PC-9 (cell line): ENCODE measurements around the gene DVL1. TPM values are rescaled to one million over a fixed set of nuclear protein-coding genes. Genes with fewer than 3 reads are reported as not detected.

Experiments
- BruUV-seq: library from RNA; stranded (reverse); fragments of 400-500 nt; replicated peaks from 2 replicates; lab custom pipeline; 2021; lab: Mats Ljungman, UMichigan
- CTCF ChIA-PET: fragments of 300-600 bp; sonication (Branson Sonifier 250); formaldehyde crosslinking; loops from one replicate; lab custom pipeline; 2022; ENCODE audit warnings: antibody characterized with exemption; lab: Charles Lee
- POLR2A ChIA-PET: fragments of 300-600 bp; sonication (Branson Sonifier 250); formaldehyde crosslinking; loops from one replicate; lab custom pipeline; 2022; ENCODE audit warnings: antibody characterized with exemption; ENCODE audit not compliant: unreplicated experiment; lab: Charles Lee
- DNase-seq, 2 experiments: peaks; one replicate each; pipeline versions ENCODE4 v3.0.0 to v3.0.0-alpha.2; 2015 to 2022; ENCODE audit warnings: mixed read lengths in 1 of 2
- H2AFZ ChIP-seq: fragments of 200-600 bp; sonication (generic); 2 replicates; pipeline ENCODE4 v1.8.1; 2017; ENCODE audit warnings: antibody characterized with exemption
- H3F3A ChIP-seq: fragments of 200-600 bp; sonication (generic); 2 replicates; pipeline ENCODE4 v1.8.1; 2017; ENCODE audit warnings: antibody characterized with exemption, mild to moderate bottlenecking, low read depth; ENCODE audit not compliant: insufficient read depth
- H3K27ac ChIP-seq: fragments of 200-600 bp; sonication (generic); 2 replicates; pipeline ENCODE4 v1.6.1; 2016; ENCODE audit warnings: mixed run types
- H3K27me3 ChIP-seq: fragments of 200-600 bp; sonication (generic); 2 replicates; pipeline ENCODE4 v1.6.1; 2016; ENCODE audit warnings: low read depth, mixed run types; ENCODE audit not compliant: insufficient read depth
- H3K36me3 ChIP-seq: fragments of 200-600 bp; sonication (generic); 2 replicates; pipeline ENCODE4 v1.6.1; 2016; ENCODE audit warnings: low read depth, mixed run types
- H3K4me1 ChIP-seq: fragments of 200-600 bp; sonication (generic); replicated peaks from 2 replicates; pipeline ENCODE4 v1.6.1; 2016; ENCODE audit warnings: mixed run types; ENCODE audit not compliant: insufficient read depth
- H3K4me2 ChIP-seq: fragments of 200-600 bp; sonication (generic); 2 replicates; pipeline ENCODE4 v1.6.1; 2017; ENCODE audit warnings: mixed run types
- H3K4me3 ChIP-seq: fragments of 200-600 bp; sonication (generic); 2 replicates; pipeline ENCODE4 v1.6.1; 2016; ENCODE audit warnings: mixed run types
- H3K79me2 ChIP-seq: fragments of 200-600 bp; sonication (generic); 2 replicates; pipeline ENCODE4 v1.6.1; 2017; ENCODE audit warnings: low read depth, mixed run types
- H3K9me2 ChIP-seq: fragments of 200-600 bp; sonication (generic); 2 replicates; pipeline ENCODE4 v1.8.1; 2017; ENCODE audit warnings: mild to moderate bottlenecking; ENCODE audit not compliant: insufficient read depth
- H3K9me3 ChIP-seq: fragments of 200-600 bp; sonication (generic); 2 replicates; pipeline ENCODE4 v1.8.1; 2016; ENCODE audit warnings: low read depth; ENCODE audit not compliant: insufficient read depth
- H4K20me1 ChIP-seq: fragments of 200-600 bp; sonication (generic); 2 replicates; pipeline ENCODE4 v1.8.1; 2017; ENCODE audit not compliant: insufficient read depth
- EZH2 ChIP-seq: fragments of 200-600 bp; sonication (generic); IDR thresholded peaks from 2 replicates; pipeline ENCODE4 v1.8.0; 2017; ENCODE audit warnings: antibody characterized with exemption, low read depth
- intact Hi-C: fragments of 100-400 bp; cut with micrococcal nuclease; formaldehyde crosslinking; loops from one replicate; pipeline ENCODE4 v1.10.0; 2022; ENCODE audit not compliant: unreplicated experiment
- total RNA-seq: library from RNA; stranded (reverse); gene quantifications from 2 replicates; pipeline ENCODE4 v1.2.3, GENCODE V29; 2021
- TF ChIP-seq, protein P1 (sequence below): fragments of 200-600 bp; sonication (generic); conservative IDR thresholded peaks from 2 replicates; pipeline ENCODE4 v1.6.1; 2017; ENCODE audit warnings: mixed run types, antibody characterized with exemption, mild to moderate bottlenecking, moderate library complexity

DVL1 gene
- total RNA-seq, 1 experiment from 2014 or later = 95.8 TPM

DNA sequence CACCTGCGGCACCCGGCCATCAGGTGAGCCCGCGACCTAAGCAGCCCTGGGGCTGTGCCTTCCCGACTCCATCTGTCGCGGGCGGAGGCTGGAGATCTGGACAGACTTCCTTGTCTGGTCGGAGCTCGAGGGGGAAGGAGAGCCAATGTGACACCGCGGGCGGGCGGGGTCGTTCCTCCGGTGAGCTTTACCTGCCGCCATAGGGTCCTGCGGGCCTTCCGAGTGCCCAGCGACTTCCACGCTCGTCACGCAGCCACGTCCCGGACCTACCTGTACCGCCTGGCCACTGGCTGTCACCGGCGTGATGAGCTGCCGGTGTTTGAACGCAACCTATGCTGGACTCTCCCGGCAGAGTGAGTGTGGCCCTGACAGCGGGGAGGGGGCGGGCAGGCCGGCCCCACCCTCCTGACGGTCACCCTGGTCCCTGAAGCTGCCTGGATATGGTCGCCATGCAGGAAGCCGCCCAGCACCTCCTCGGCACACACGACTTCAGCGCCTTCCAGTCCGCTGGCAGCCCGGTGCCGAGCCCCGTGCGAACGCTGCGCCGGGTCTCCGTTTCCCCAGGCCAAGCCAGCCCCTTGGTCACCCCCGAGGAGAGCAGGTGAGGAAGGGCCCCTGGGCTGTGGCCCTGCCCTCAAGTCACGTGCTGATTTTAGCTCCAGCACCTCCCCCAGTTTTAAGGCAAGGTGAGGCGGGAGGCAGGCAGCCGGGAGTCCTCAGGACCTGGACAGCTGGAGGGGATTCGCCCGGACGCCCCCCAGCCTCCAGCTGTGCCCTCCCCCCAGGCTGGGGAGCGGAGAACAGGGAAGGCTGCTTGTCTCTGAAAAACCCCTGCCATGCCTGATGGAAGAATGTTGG, 39.7 kb downstream of the DVL1 start:
- intact Hi-C loops = loop anchor here (1.0 to 10.0 kb wide), 3 partner anchors 35 to 305 kb away; partner anchors contain the start of gene HES4
- Histone ChIP-seq H3K9me3 (no peaks in the 10 kb centered on the region), H3K4me2 (peak overlapping the region; percentile 89), H3K36me3 (no peaks in the 10 kb centered on the region), H3K27ac (no peak overlapping the region), H3K4me1 (peaks cover 35% of the 10 kb centered on the region), H2AFZ (peak overlapping the region; percentile 89; the same call in 1 of the 2 replicates), H3K4me3 (peak overlapping the region; percentile 81), H3K79me2 (peaks cover 21% of the 10 kb centered on the region; the same call in 1 of the 2 replicates), H3F3A (peaks cover 29% of the 10 kb centered on the region; the same call in 1 of the 2 replicates), H4K20me1 (peaks cover 32% of the 10 kb centered on the region), H3K27me3 (no peaks in the 10 kb centered on the region), H3K9me2 (no peaks in the 10 kb centered on the region)
- ChIA-PET POLR2A (interaction anchor here (0.5 to 0.8 kb wide), 2 partner anchors 18 to 121 kb away, joined by 3 to 16 read pairs; no protein-coding TSS in a partner anchor), CTCF (interaction anchor here (0.6 kb wide), 1 partner anchor 72 kb away, joined by 3 read pairs; no protein-coding TSS in a partner anchor)
- TSS peak; percentile 40 for BruUV-seq
- TF ChIP-seq EZH2 = no peak
- TF ChIP-seq, protein P1, sequence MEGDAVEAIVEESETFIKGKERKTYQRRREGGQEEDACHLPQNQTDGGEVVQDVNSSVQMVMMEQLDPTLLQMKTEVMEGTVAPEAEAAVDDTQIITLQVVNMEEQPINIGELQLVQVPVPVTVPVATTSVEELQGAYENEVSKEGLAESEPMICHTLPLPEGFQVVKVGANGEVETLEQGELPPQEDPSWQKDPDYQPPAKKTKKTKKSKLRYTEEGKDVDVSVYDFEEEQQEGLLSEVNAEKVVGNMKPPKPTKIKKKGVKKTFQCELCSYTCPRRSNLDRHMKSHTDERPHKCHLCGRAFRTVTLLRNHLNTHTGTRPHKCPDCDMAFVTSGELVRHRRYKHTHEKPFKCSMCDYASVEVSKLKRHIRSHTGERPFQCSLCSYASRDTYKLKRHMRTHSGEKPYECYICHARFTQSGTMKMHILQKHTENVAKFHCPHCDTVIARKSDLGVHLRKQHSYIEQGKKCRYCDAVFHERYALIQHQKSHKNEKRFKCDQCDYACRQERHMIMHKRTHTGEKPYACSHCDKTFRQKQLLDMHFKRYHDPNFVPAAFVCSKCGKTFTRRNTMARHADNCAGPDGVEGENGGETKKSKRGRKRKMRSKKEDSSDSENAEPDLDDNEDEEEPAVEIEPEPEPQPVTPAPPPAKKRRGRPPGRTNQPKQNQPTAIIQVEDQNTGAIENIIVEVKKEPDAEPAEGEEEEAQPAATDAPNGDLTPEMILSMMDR = no peak
- peak; percentile 49 to 55 for DNase-seq

DNA sequence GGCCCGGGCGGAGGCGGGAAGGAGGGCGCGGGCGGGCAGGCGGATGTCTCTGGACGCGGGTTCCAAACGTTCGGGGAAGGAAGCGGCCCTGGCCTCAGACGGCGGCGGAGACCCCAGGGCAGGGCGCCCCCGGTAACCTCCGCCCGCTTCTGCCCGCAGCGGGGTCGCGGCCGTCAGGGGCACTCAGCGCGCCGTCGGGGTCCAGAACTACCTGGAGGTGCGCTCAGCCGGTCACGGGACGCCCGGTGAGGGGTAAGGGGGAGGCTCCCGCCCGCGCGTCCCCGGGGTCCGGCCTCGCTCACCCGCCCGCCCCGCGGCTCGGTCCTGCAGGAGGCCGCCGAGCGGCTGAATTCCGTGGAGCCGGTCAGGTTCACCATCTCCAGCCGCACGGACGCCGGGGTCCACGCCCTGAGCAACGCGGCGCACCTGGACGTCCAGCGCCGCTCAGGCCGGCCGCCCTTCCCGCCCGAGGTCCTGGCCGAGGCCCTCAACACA, 40.4 kb downstream of the DVL1 start:
- intact Hi-C loops = loop anchor here (1.0 to 10.0 kb wide), 4 partner anchors 35 to 304 kb away; partner anchors contain the start of gene HES4
- peaks cover 32% of the 10 kb centered on the region for H4K20me1 ChIP-seq
- peak overlapping the region; percentile 41 for H3K27ac ChIP-seq
- peaks cover 36% of the 10 kb centered on the region for H3K4me1 ChIP-seq
- peaks cover 31% of the 10 kb centered on the region; the same call in 1 of the 2 replicates for H3F3A ChIP-seq
- ChIA-PET POLR2A (interaction anchor here (0.8 kb wide), 1 partner anchor 122 kb away, joined by 3 read pairs; no protein-coding TSS in a partner anchor), CTCF (interaction anchor here (0.6 kb wide), 1 partner anchor 72 kb away, joined by 3 read pairs; no protein-coding TSS in a partner anchor)
- no TSS peak for BruUV-seq
- TF ChIP-seq, protein P1 = no peak
- TF ChIP-seq EZH2 = no peak
- H3K4me3 ChIP-seq = peak overlapping the region; percentile 81
- H3K27me3 ChIP-seq = no peaks in the 10 kb centered on the region
- H3K4me2 ChIP-seq = peak overlapping the region; percentile 89
- no peaks in the 10 kb centered on the region for H3K9me2 ChIP-seq
- DNase-seq = no peak
- H3K36me3 ChIP-seq = no peaks in the 10 kb centered on the region
- H3K9me3 ChIP-seq = no peaks in the 10 kb centered on the region
- H3K79me2 ChIP-seq = peaks cover 21% of the 10 kb centered on the region; the same call in 1 of the 2 replicates
- peak overlapping the region; percentile 89 for H2AFZ ChIP-seq
